ENCODE data around the gene SPINT2. TPM values are rescaled to one million over a fixed set of nuclear protein-coding genes. Genes with fewer than 3 reads are reported as not detected.

The SPINT2 gene
- polyA plus RNA-seq, 1 donor from 2014 or later, result 236 TPM

DNA sequence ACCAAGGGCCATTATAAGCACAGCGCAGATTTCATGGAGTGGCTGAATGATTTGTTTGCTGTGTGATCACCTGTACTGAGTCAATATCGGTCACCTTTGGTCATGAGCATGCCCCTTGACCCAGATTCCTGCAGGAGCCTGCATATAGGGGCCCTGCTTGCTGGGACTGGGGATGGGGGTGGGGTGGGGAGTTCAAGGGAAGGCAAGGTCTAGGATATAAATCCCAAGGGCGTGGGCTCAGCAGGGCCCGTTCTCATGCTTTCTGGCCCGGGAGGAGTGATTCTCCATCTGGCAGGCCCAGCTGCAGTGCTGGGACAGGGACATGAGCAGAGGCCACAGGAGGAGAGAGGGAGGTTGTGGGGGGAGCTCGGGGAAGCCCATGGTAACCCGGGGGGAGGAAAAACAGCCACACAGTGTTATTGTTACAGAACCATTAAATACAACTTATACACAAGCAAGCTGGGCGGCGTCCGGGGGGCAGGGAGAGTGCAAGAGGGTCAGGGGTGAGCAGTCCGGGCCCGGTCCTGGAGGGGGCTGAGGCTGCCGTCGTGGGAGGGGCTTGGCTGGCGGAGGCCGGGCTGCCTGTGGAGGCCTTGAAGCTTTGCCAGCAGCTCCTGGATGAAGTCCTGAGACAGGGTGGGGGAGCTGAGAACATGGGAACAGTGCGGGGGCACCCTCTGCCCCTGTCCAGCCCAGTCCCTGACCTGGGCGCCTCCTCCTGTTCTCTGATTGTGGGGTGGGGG is 13.4 kb upstream of the SPINT2 start:
- no peaks in the 10 kb centered on the region for H3K36me3 ChIP-seq (ENCODE audit: insufficient read depth, low read length)
- no peak overlapping the region for H3K4me2 ChIP-seq (ENCODE audit: low read length)
- no peak overlapping the region for H3K9ac ChIP-seq (ENCODE audit: low read length)
- no peak overlapping the region for H3K27ac ChIP-seq (ENCODE audit: low read length)
- H3K9me2 ChIP-seq (ENCODE audit: insufficient read depth, low read length), result no peaks in the 10 kb centered on the region
- TF ChIP-seq, protein P1, sequence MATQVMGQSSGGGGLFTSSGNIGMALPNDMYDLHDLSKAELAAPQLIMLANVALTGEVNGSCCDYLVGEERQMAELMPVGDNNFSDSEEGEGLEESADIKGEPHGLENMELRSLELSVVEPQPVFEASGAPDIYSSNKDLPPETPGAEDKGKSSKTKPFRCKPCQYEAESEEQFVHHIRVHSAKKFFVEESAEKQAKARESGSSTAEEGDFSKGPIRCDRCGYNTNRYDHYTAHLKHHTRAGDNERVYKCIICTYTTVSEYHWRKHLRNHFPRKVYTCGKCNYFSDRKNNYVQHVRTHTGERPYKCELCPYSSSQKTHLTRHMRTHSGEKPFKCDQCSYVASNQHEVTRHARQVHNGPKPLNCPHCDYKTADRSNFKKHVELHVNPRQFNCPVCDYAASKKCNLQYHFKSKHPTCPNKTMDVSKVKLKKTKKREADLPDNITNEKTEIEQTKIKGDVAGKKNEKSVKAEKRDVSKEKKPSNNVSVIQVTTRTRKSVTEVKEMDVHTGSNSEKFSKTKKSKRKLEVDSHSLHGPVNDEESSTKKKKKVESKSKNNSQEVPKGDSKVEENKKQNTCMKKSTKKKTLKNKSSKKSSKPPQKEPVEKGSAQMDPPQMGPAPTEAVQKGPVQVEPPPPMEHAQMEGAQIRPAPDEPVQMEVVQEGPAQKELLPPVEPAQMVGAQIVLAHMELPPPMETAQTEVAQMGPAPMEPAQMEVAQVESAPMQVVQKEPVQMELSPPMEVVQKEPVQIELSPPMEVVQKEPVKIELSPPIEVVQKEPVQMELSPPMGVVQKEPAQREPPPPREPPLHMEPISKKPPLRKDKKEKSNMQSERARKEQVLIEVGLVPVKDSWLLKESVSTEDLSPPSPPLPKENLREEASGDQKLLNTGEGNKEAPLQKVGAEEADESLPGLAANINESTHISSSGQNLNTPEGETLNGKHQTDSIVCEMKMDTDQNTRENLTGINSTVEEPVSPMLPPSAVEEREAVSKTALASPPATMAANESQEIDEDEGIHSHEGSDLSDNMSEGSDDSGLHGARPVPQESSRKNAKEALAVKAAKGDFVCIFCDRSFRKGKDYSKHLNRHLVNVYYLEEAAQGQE (IDR thresholded peaks at IDR 0.05; ENCODE audit: borderline replicate concordance), result no peak
- TF ChIP-seq, protein P2, sequence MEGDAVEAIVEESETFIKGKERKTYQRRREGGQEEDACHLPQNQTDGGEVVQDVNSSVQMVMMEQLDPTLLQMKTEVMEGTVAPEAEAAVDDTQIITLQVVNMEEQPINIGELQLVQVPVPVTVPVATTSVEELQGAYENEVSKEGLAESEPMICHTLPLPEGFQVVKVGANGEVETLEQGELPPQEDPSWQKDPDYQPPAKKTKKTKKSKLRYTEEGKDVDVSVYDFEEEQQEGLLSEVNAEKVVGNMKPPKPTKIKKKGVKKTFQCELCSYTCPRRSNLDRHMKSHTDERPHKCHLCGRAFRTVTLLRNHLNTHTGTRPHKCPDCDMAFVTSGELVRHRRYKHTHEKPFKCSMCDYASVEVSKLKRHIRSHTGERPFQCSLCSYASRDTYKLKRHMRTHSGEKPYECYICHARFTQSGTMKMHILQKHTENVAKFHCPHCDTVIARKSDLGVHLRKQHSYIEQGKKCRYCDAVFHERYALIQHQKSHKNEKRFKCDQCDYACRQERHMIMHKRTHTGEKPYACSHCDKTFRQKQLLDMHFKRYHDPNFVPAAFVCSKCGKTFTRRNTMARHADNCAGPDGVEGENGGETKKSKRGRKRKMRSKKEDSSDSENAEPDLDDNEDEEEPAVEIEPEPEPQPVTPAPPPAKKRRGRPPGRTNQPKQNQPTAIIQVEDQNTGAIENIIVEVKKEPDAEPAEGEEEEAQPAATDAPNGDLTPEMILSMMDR (IDR thresholded peaks at IDR 0.05; ENCODE audit: poor library complexity, severe bottlenecking), result no peak
- TF ChIP-seq MXI1 (conservative IDR thresholded peaks at IDR 0.05; ENCODE audit: poor library complexity, severe bottlenecking), result no peak
- no peak for TF ChIP-seq TAF1 (IDR thresholded peaks at IDR 0.05; ENCODE audit: low read depth)
- no peak for TF ChIP-seq RAD21 (conservative IDR thresholded peaks at IDR 0.05)
- no peak for TF ChIP-seq SMC3 (conservative IDR thresholded peaks at IDR 0.05; ENCODE audit: poor library complexity)
- no peak for TF ChIP-seq EZH2 (IDR thresholded peaks at IDR 0.05; ENCODE audit: borderline replicate concordance, insufficient read depth, low read length, poor library complexity, severe bottlenecking)
- H3K27me3 ChIP-seq (ENCODE audit: insufficient read depth, low read depth, low read length), result peaks cover 8% of the 10 kb centered on the region
- no peaks in the 10 kb centered on the region for H3F3A ChIP-seq (ENCODE audit: insufficient read depth, low read length, poor library complexity, severe bottlenecking)
- no peaks in the 10 kb centered on the region for H3K79me2 ChIP-seq (replicated peaks; ENCODE audit: insufficient read depth, low read length)
- H4K20me1 ChIP-seq (ENCODE audit: insufficient read depth), result no peaks in the 10 kb centered on the region
- peak overlapping the region; percentile 56 for H2AFZ ChIP-seq (ENCODE audit: low read depth, low read length)
- no peak overlapping the region for H3K4me3 ChIP-seq (ENCODE audit: low read length)
- no peaks in the 10 kb centered on the region for H3K9me3 ChIP-seq (ENCODE audit: low read length)

DNA sequence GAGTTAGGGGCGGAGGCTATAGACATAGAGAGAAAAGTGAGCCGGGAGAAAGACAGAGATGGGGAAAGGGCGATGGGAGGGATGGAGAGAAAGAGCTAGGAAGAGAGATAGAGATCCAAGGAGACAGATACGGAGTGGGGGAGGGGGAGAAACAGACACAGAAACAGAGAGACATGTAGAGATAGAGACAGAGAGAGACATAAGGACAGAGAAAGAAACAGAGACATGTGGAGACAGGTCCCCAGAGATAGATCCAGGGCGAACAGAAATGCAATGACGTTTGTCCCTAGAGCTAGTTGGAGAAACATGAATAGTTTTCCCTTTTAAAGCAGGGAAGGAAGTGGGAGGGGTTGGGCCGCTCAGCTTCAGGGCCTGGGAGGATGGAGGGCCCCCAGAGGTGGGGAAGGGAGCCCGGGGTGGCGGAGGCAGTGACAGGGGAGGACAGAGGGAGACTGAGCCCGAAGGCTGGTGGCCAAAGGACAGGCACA is 12.8 kb upstream of the SPINT2 start:
- H3K9ac ChIP-seq (ENCODE audit: low read length), result no peak overlapping the region
- no peak overlapping the region for H3K27ac ChIP-seq (ENCODE audit: low read length)
- H3K9me3 ChIP-seq (ENCODE audit: low read length), result no peaks in the 10 kb centered on the region
- peak overlapping the region; percentile 56 for H2AFZ ChIP-seq (ENCODE audit: low read depth, low read length)
- no peak overlapping the region for H3K4me3 ChIP-seq (ENCODE audit: low read length)
- no peak for TF ChIP-seq RAD21 (conservative IDR thresholded peaks at IDR 0.05)
- TF ChIP-seq EZH2 (IDR thresholded peaks at IDR 0.05; ENCODE audit: borderline replicate concordance, insufficient read depth, low read length, poor library complexity, severe bottlenecking), result no peak
- TF ChIP-seq SMC3 (conservative IDR thresholded peaks at IDR 0.05; ENCODE audit: poor library complexity), result no peak
- H3K36me3 ChIP-seq (ENCODE audit: insufficient read depth, low read length), result no peaks in the 10 kb centered on the region
- no peak overlapping the region for H3K4me2 ChIP-seq (ENCODE audit: low read length)
- no peaks in the 10 kb centered on the region for H3F3A ChIP-seq (ENCODE audit: insufficient read depth, low read length, poor library complexity, severe bottlenecking)
- H3K27me3 ChIP-seq (ENCODE audit: insufficient read depth, low read depth, low read length), result peaks cover 14% of the 10 kb centered on the region
- no peaks in the 10 kb centered on the region for H3K79me2 ChIP-seq (replicated peaks; ENCODE audit: insufficient read depth, low read length)
- no peaks in the 10 kb centered on the region for H4K20me1 ChIP-seq (ENCODE audit: insufficient read depth)
- no peaks in the 10 kb centered on the region for H3K9me2 ChIP-seq (ENCODE audit: insufficient read depth, low read length)
